Measurements from ENCODE around the gene CASKIN1.

CASKIN1 gene

GRCh38 chr16:2189252-2189893 lies 7.0 kb downstream of the CASKIN1 start:
- Histone ChIP-seq H3K9ac (no peak overlapping the region), H2AFZ (ENCODE audit: low read depth) (no peak overlapping the region), H3K36me3 (ENCODE audit: insufficient read depth) (no peaks in the 10 kb centered on the region), H3K4me1 (ENCODE audit: low read depth, poor library complexity, severe bottlenecking) (no peaks in the 10 kb centered on the region), H3K4me3 (IDR thresholded peaks at IDR 0.05; ENCODE audit: insufficient read depth, low read depth, low read length) (no peak overlapping the region), H3K27me3 (ENCODE audit: insufficient read depth, low read depth) (peaks cover 47% of the 10 kb centered on the region), H4K20me1 (ENCODE audit: insufficient read depth) (no peaks in the 10 kb centered on the region), H3K27ac (no peak overlapping the region), H3K4me2 (no peak overlapping the region), H3K79me2 (ENCODE audit: insufficient read depth, low read depth) (no peaks in the 10 kb centered on the region)
- TF ChIP-seq, protein P1, sequence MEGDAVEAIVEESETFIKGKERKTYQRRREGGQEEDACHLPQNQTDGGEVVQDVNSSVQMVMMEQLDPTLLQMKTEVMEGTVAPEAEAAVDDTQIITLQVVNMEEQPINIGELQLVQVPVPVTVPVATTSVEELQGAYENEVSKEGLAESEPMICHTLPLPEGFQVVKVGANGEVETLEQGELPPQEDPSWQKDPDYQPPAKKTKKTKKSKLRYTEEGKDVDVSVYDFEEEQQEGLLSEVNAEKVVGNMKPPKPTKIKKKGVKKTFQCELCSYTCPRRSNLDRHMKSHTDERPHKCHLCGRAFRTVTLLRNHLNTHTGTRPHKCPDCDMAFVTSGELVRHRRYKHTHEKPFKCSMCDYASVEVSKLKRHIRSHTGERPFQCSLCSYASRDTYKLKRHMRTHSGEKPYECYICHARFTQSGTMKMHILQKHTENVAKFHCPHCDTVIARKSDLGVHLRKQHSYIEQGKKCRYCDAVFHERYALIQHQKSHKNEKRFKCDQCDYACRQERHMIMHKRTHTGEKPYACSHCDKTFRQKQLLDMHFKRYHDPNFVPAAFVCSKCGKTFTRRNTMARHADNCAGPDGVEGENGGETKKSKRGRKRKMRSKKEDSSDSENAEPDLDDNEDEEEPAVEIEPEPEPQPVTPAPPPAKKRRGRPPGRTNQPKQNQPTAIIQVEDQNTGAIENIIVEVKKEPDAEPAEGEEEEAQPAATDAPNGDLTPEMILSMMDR (conservative IDR thresholded peaks at IDR 0.05; ENCODE audit: low read depth, low read length), result no peak

DNA sequence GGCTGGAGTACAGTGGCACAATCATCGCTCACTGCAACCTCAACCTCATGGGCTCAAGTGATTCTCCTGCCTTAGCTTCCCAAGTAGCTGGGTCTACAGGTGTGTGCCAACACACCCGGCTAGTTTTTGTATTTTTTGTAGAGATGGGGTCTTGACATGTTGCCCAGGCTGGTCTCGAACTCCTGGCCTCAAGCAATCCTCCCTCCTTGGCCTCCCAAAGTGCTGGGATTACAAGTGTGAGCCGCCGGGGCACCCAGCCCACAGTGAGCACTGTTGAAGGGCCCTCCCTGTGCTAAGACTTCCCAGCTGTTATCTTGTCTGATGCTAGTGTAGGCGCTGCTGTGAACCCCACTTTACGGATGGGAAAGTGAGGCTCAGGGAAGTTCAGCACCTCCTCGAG lies 8.0 kb downstream of the CASKIN1 start:
- Histone ChIP-seq H3K79me2 (ENCODE audit: insufficient read depth, low read depth) (no peaks in the 10 kb centered on the region), H4K20me1 (ENCODE audit: insufficient read depth) (no peaks in the 10 kb centered on the region), H3K4me1 (ENCODE audit: low read depth, poor library complexity, severe bottlenecking) (no peaks in the 10 kb centered on the region), H3K9ac (no peak overlapping the region), H2AFZ (ENCODE audit: low read depth) (no peak overlapping the region), H3K27ac (no peak overlapping the region), H3K4me2 (no peak overlapping the region), H3K27me3 (ENCODE audit: insufficient read depth, low read depth) (peaks cover 37% of the 10 kb centered on the region), H3K36me3 (ENCODE audit: insufficient read depth) (no peaks in the 10 kb centered on the region), H3K4me3 (IDR thresholded peaks at IDR 0.05; ENCODE audit: insufficient read depth, low read depth, low read length) (no peak overlapping the region)
- TF ChIP-seq, protein P1 (conservative IDR thresholded peaks at IDR 0.05; ENCODE audit: low read depth, low read length), result no peak

GRCh38 chr16:2187212-2187611 lies 9.2 kb downstream of the CASKIN1 start:
- TF ChIP-seq, protein P1 (conservative IDR thresholded peaks at IDR 0.05; ENCODE audit: low read depth, low read length), result no peak
- Histone ChIP-seq H4K20me1 (ENCODE audit: insufficient read depth) (no peaks in the 10 kb centered on the region), H2AFZ (ENCODE audit: low read depth) (no peak overlapping the region), H3K79me2 (ENCODE audit: insufficient read depth, low read depth) (no peaks in the 10 kb centered on the region), H3K36me3 (ENCODE audit: insufficient read depth) (no peaks in the 10 kb centered on the region), H3K27me3 (ENCODE audit: insufficient read depth, low read depth) (peaks cover 29% of the 10 kb centered on the region), H3K4me3 (IDR thresholded peaks at IDR 0.05; ENCODE audit: insufficient read depth, low read depth, low read length) (no peak overlapping the region), H3K9ac (no peak overlapping the region), H3K27ac (no peak overlapping the region), H3K4me1 (ENCODE audit: low read depth, poor library complexity, severe bottlenecking) (no peaks in the 10 kb centered on the region), H3K4me2 (no peak overlapping the region)

- no peaks in the 10 kb centered on the region for H3K4me1 ChIP-seq (ENCODE audit: low read depth, poor library complexity, severe bottlenecking)
Observed at GRCh38 chr16:2186505-2186904, 9.9 kb downstream of the CASKIN1 start.

More at GRCh38 chr16:2186505-2186904, 9.9 kb downstream of the CASKIN1 start:
- H3K79me2 ChIP-seq (ENCODE audit: insufficient read depth, low read depth), result no peaks in the 10 kb centered on the region
- TF ChIP-seq, protein P1 (conservative IDR thresholded peaks at IDR 0.05; ENCODE audit: low read depth, low read length), result no peak
- no peak overlapping the region for H2AFZ ChIP-seq (ENCODE audit: low read depth)
- H3K4me2 ChIP-seq, result no peak overlapping the region
- no peak overlapping the region for H3K9ac ChIP-seq
- H3K27ac ChIP-seq, result no peak overlapping the region
- no peaks in the 10 kb centered on the region for H4K20me1 ChIP-seq (ENCODE audit: insufficient read depth)
- H3K36me3 ChIP-seq (ENCODE audit: insufficient read depth), result no peaks in the 10 kb centered on the region
- peaks cover 24% of the 10 kb centered on the region for H3K27me3 ChIP-seq (ENCODE audit: insufficient read depth, low read depth)
- no peak overlapping the region for H3K4me3 ChIP-seq (IDR thresholded peaks at IDR 0.05; ENCODE audit: insufficient read depth, low read depth, low read length)

All from KMS-11 (cell line).